ENCODE results near the gene EIF3K.
"Not testable (repeated sequence)": the region's sequence is repeated elsewhere in the genome, so short reads cannot be mapped to it uniquely, and the experiment has no call there.

EIF3K gene

DNA sequence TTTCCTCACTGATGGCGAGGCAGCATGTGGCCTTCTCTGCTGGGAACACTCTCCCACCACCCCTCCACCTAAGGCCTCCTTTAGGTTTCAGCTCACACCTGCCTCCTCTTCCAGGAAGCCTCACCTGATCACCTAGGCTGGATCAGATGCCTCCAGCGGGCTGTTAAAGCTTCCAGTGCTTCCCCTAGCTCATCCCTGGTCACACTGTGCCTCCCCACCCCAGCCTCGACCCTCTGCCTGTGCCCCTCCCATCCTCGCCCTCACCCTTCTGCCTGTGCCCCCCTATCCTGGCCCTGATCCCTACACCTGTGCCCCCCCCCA lies 35.0 kb upstream of the EIF3K start:
- TF ChIP-seq, protein P1, sequence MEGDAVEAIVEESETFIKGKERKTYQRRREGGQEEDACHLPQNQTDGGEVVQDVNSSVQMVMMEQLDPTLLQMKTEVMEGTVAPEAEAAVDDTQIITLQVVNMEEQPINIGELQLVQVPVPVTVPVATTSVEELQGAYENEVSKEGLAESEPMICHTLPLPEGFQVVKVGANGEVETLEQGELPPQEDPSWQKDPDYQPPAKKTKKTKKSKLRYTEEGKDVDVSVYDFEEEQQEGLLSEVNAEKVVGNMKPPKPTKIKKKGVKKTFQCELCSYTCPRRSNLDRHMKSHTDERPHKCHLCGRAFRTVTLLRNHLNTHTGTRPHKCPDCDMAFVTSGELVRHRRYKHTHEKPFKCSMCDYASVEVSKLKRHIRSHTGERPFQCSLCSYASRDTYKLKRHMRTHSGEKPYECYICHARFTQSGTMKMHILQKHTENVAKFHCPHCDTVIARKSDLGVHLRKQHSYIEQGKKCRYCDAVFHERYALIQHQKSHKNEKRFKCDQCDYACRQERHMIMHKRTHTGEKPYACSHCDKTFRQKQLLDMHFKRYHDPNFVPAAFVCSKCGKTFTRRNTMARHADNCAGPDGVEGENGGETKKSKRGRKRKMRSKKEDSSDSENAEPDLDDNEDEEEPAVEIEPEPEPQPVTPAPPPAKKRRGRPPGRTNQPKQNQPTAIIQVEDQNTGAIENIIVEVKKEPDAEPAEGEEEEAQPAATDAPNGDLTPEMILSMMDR (IDR thresholded peaks at IDR 0.05), result no peak
- H3K4me3 ChIP-seq, result no peak overlapping the region
- no peak for DNase-seq (ENCODE audit: low spot score)
- no peak overlapping the region for H3K27ac ChIP-seq

DNA sequence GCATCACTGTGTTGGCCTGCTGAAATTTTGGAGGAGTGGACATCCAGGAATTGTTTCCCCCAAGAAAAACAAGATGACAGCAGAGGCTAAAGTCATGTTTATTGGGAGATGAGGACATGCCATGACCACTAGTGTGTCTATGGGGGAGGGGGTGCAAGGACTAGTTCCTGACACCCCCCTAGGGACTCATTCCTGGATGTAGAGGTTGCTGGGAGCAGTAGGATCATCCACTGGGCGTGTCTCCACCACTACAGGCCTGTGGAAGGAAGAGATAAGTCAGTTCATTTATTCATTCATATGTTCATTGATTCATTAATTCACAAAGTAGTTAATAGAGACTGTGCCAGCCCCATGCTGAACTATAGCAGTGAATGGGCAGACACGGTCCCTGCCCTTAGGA lies 31.4 kb upstream of the EIF3K start:
- H3K4me3 ChIP-seq, result no peak overlapping the region
- DNase-seq (ENCODE audit: low spot score), result no peak
- H3K27ac ChIP-seq, result no peak overlapping the region
- TF ChIP-seq, protein P1 (IDR thresholded peaks at IDR 0.05), result no peak

- DNase-seq (ENCODE audit: low spot score), result no peak
- Histone ChIP-seq H3K4me3 (no peak overlapping the region), H3K27ac (no peak overlapping the region)
- TF ChIP-seq, protein P1 (IDR thresholded peaks at IDR 0.05), result no peak
Measured at GRCh38 chr19:38588041-38588440, 30.9 kb upstream of the EIF3K start.

GRCh38 chr19:38592940-38593339 lies 26.0 kb upstream of the EIF3K start:
- no peak overlapping the region for H3K4me3 ChIP-seq
- no peak for DNase-seq (ENCODE audit: low spot score)
- TF ChIP-seq, protein P1 (IDR thresholded peaks at IDR 0.05), result no peak
- no peak overlapping the region for H3K27ac ChIP-seq

DNA sequence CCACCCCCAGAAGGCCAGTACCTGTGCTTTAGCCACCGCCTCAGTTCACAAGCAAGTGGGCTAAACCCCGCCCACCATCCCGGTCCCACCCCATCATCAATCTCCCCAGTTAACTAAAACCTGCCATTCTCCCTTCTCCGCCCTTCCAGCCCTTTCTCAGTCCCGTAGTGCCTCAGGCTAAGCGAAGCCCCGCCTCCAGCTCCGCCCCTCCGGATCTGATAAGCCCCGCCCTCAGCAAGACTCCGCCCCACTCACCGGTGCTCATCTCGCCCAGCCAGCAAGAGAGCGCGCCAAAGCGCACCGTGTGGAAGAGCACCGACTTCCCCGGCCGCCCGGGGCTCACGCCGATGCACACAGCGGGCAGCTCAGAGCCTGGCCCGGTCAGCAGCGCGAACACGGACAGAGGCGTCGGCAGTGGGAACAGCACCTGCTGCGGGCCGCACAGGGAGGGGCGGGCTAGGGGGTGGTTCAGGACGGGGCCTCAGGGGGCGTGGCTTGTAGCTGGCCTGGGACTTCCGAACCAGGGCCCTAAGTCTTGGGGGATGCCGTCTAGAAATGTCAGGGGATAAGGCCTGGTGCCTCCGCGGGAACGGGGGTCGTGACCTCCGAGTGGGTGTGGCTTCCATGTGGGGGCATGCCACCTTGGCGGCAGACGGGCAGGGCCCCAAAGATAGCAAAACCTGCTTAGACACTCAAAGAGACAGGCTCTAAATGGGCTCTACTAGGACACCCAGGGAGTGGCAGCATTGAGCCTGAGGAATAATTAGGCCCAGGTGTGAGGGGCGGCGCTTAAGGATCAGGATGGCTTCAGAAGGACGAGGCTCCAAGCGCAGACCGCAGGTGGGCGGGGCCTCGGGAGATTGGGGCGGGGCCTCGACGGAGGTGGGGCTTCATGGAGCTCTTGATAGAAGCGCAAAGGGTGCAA lies 22.7 kb upstream of the EIF3K start:
- no peak for DNase-seq (ENCODE audit: low spot score)
- Histone ChIP-seq H3K4me3 (peak overlapping the region; percentile 50), H3K27ac (no peak overlapping the region)
- TF ChIP-seq, protein P1 (IDR thresholded peaks at IDR 0.05), result no peak

GRCh38 chr19:38597075-38597474 lies 21.9 kb upstream of the EIF3K start:
- Histone ChIP-seq H3K4me3 (no peak overlapping the region), H3K27ac (no peak overlapping the region)
- TF ChIP-seq, protein P1 (IDR thresholded peaks at IDR 0.05), result no peak
- no peak for DNase-seq (ENCODE audit: low spot score)

DNA sequence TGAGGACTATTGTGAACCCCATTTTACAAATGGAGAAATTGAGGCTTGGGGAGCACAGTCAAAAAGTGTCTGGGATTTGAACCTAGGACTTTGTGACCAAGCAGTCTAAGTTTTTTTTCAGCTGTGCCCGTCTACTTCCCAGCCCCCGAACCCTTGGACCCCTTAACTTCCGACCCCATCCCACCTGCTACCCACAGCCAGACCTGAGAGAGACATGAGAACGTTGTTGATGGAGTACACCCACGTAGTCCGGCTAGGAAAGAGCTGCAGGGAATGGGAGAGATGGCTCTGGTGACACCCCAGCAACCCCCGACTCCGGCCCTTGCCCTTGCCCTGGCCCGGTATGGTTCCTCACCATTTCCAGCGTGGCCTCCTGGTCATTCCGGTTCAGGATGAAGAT lies 19.3 kb upstream of the EIF3K start:
- no peak for DNase-seq (ENCODE audit: low spot score)
- TF ChIP-seq, protein P1 (IDR thresholded peaks at IDR 0.05), result no peak

GRCh38 chr19:38602856-38603255 lies 16.1 kb upstream of the EIF3K start:
- DNase-seq (ENCODE audit: low spot score); H3K4me3 ChIP-seq; H3K27ac ChIP-seq: not testable (repeated sequence)

More for the DNA sequence above, 19.3 kb upstream of the EIF3K start:
- Histone ChIP-seq H3K4me3 (no peak overlapping the region), H3K27ac (no peak overlapping the region)

All from coronary artery (tissue), 2 donors.